K562 (cell line): ENCODE results near the gene FMN1. TPM values are rescaled to one million over a fixed set of nuclear protein-coding genes. Genes with fewer than 3 reads are reported as not detected.

ENCODE experiments used
- ETV6 ChIP-seq, 3 experiments: fragments of 150-350 bp in 1 of 3; sonication (generic) in 1 of 3; formaldehyde crosslinking in 1 of 3; IDR thresholded peaks; 2 replicates each; pipeline versions ENCODE4 v1.6.1 to v1.8.0; 2014 to 2022; ENCODE audit warnings: borderline replicate concordance in 2 of 3, low read depth in 2 of 3, antibody characterized with exemption in 1 of 3, low read length in 1 of 3, mild to moderate bottlenecking in 1 of 3, missing genetic modification reagents in 1 of 3
- MGA ChIP-seq: fragments of 450-650 bp; IDR thresholded peaks from 2 replicates; pipeline ENCODE4 v1.6.1; 2016; ENCODE audit warnings: mild to moderate bottlenecking, moderate library complexity
- MITF ChIP-seq: IDR thresholded peaks from 2 replicates; pipeline ENCODE4 v1.6.1; 2014; ENCODE audit warnings: antibody characterized with exemption
- POU5F1 ChIP-seq: fragments of 150-350 bp; IDR thresholded peaks from 2 replicates; pipeline ENCODE4 v1.6.1; 2014; ENCODE audit warnings: borderline replicate concordance, low read length, low read depth, mild to moderate bottlenecking; ENCODE audit not compliant: partially characterized antibody
- ZNF57 ChIP-seq: fragments of 450-650 bp; formaldehyde crosslinking; IDR thresholded peaks from 2 replicates; pipeline ENCODE4 v1.4.0; 2020; ENCODE audit warnings: mild to moderate bottlenecking, moderate library complexity
- polyA plus RNA-seq, 8 experiments: library from polyadenylated mRNA; depleted of rRNA in 4 of 8; stranded (reverse) in 5 of 8; unstranded in 3 of 8; fragments of >200 nt; fragmentation: Nextera tagmentation in 2 of 8; fragmentation: Illumina TruSeq in 1 of 8; extraction: Ambion mirVana in 2 of 8; extraction: Trizol in 1 of 8; gene quantifications; 2 replicates each; pipeline versions ENCODE4 v1.2.1 to v1.2.3, GENCODE V29; 2011 to 2014; ENCODE audit warnings: inconsistent platforms in 1 of 8, missing spikeins in 1 of 8
- total RNA-seq, 7 experiments: library from RNA; depleted of rRNA in 6 of 7; stranded (reverse); fragments of >200 nt in 6 of 7; fragmentation: Illumina TruSeq in 2 of 7; extraction: Trizol in 2 of 7; gene quantifications; 2 replicates each; pipeline versions ENCODE4 v1.2.1 to v1.2.3, GENCODE V29; 2011 to 2021; ENCODE audit warnings: low replicate concordance in 1 of 7
- TF ChIP-seq, protein P1 (sequence below): fragments of 250-450 bp; sonication (Bioruptor Pico); IDR thresholded peaks from 2 replicates; pipeline ENCODE4 v1.4.0; 2020

The FMN1 gene
- total and polyA plus RNA-seq, 9 of the 15 experiments (the other 6 are each of a cell fraction or from before 2014, with no cell fraction given), result 0.03 to 0.07 (median 0.04) TPM; not detected in 6

GRCh38 chr15:32723171-32723948, 471.2 kb downstream of the FMN1 start (continued):
- TF ChIP-seq MGA (no peak), POU5F1 (no peak), ETV6 (IDR thresholded peaks at IDR 0.05; ENCODE audit: borderline replicate concordance in 1 of 2, low read depth in 2 of 2, low read length in 1 of 2) (no peak), ETV6 (CRISPR knock-in tag; IDR thresholded peaks at IDR 0.05; ENCODE audit: borderline replicate concordance) (no peak), MITF (no peak), ZNF57 (CRISPR knock-in tag) (no peak)
- TF ChIP-seq, protein P1, sequence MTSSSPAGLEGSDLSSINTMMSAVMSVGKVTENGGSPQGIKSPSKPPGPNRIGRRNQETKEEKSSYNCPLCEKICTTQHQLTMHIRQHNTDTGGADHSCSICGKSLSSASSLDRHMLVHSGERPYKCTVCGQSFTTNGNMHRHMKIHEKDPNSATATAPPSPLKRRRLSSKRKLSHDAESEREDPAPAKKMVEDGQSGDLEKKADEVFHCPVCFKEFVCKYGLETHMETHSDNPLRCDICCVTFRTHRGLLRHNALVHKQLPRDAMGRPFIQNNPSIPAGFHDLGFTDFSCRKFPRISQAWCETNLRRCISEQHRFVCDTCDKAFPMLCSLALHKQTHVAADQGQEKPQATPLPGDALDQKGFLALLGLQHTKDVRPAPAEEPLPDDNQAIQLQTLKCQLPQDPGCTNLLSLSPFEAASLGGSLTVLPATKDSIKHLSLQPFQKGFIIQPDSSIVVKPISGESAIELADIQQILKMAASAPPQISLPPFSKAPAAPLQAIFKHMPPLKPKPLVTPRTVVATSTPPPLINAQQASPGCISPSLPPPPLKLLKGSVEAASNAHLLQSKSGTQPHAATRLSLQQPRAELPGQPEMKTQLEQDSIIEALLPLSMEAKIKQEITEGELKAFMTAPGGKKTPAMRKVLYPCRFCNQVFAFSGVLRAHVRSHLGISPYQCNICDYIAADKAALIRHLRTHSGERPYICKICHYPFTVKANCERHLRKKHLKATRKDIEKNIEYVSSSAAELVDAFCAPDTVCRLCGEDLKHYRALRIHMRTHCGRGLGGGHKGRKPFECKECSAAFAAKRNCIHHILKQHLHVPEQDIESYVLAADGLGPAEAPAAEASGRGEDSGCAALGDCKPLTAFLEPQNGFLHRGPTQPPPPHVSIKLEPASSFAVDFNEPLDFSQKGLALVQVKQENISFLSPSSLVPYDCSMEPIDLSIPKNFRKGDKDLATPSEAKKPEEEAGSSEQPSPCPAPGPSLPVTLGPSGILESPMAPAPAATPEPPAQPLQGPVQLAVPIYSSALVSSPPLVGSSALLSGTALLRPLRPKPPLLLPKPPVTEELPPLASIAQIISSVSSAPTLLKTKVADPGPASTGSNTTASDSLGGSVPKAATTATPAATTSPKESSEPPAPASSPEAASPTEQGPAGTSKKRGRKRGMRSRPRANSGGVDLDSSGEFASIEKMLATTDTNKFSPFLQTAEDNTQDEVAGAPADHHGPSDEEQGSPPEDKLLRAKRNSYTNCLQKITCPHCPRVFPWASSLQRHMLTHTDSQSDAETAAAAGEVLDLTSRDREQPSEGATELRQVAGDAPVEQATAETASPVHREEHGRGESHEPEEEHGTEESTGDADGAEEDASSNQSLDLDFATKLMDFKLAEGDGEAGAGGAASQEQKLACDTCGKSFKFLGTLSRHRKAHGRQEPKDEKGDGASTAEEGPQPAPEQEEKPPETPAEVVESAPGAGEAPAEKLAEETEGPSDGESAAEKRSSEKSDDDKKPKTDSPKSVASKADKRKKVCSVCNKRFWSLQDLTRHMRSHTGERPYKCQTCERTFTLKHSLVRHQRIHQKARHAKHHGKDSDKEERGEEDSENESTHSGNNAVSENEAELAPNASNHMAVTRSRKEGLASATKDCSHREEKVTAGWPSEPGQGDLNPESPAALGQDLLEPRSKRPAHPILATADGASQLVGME, result no peak
